Activated CD4-positive, alpha-beta T cell treated with anti-CD3 and anti-CD28 coated beads for 36 hours (primary cell): Measurements from ENCODE around the gene CCNI. TPM values are rescaled to one million over a fixed set of nuclear protein-coding genes. Genes with fewer than 3 reads are reported as not detected.

ENCODE experiments used
- ATAC-seq: fragments of 200-7000 bp; cut with Tn5 transposase; one replicate; pipeline ENCODE4 v1.10.0; 2021; ENCODE audit warnings: mild to moderate bottlenecking, moderate library complexity
- CTCF ChIA-PET: fragments of 350-600 bp; sonication (Branson Sonifier 250); formaldehyde crosslinking; loops from one replicate; lab custom pipeline; 2021; ENCODE audit warnings: antibody characterized with exemption; lab: Charles Lee
- POLR2A ChIA-PET: fragments of 350-600 bp; sonication (Branson Sonifier 250); formaldehyde crosslinking; loops from one replicate; lab custom pipeline; 2021; ENCODE audit warnings: antibody characterized with exemption, inconsistent platforms; lab: Charles Lee
- DNase-seq: peaks from one replicate; pipeline ENCODE4 v3.0.0-alpha.2; 2020
- H3K27ac Mint-ChIP-seq: one replicate; pipeline ENCODE4 v1.8.0; 2021; ENCODE audit warnings: mixed read lengths
- H3K27me3 Mint-ChIP-seq: one replicate; pipeline ENCODE4 v1.8.0; 2021; ENCODE audit warnings: mixed read lengths
- H3K36me3 Mint-ChIP-seq: one replicate; pipeline ENCODE4 v1.8.0; 2021; ENCODE audit warnings: low read depth, mixed read lengths
- H3K4me1 Mint-ChIP-seq: one replicate; pipeline ENCODE4 v1.8.0; 2021; ENCODE audit warnings: mixed read lengths
- H3K4me3 Mint-ChIP-seq: one replicate; pipeline ENCODE4 v1.8.0; 2021; ENCODE audit warnings: mild to moderate bottlenecking, moderate library complexity, mixed read lengths
- H3K9me3 Mint-ChIP-seq: one replicate; pipeline ENCODE4 v1.8.0; 2021; ENCODE audit warnings: low read depth, mixed read lengths
- intact Hi-C, 2 experiments: fragments of 100-400 bp; cut with DNase I in 1 of 2; cut with micrococcal nuclease in 1 of 2; formaldehyde crosslinking; loops; one replicate each; pipeline versions ENCODE4 v1.14.2 to v1.15.1; 2022 to 2024; cut with DNase I, micrococcal nuclease
- total RNA-seq, 2 experiments: library from RNA; stranded (reverse); gene quantifications; one replicate each; pipeline ENCODE4 v1.2.3, GENCODE V29; 2021

Gene CCNI
- total RNA-seq, 2 experiments from 2014 or later, result 226 to 230 TPM

DNA sequence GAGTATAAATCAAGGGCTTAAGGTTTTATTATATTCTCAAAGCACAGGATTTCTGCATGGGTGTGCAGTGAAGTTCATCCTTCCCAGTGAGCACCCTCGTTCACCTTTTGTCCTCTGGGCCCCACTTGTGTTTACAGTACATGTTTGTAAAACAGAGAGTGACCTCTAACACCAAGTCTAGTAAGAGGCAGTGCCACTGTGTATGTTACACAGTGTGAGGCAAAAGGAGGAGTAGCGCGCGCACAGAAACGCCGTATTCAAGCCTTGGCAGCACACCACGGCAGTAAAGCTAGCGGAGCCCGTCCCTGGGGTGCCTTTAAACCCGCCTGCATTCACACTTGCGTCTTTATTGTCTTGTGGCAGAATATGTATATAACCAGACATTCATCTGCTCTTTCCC, 51.9 kb downstream of the CCNI start:
- no peak overlapping the region for H3K4me3 Mint-ChIP-seq
- ChIA-PET POLR2A (no interaction called here), CTCF (no interaction called here)
- H3K9me3 Mint-ChIP-seq, result no peaks in the 10 kb centered on the region
- peaks cover 35% of the 10 kb centered on the region for H3K4me1 Mint-ChIP-seq
- peaks cover 51% of the 10 kb centered on the region for H3K36me3 Mint-ChIP-seq
- no peak overlapping the region for H3K27ac Mint-ChIP-seq
- intact Hi-C loops, result loop anchor here in 1 of 2 experiments (2.0 kb wide), 1 partner anchor 21 kb away; no protein-coding TSS in a partner anchor
- ATAC-seq (no peak), DNase-seq (no peak)
- H3K27me3 Mint-ChIP-seq, result peaks cover 8% of the 10 kb centered on the region

GRCh38 chr4:77022560-77023179, 53.1 kb downstream of the CCNI start:
- CTCF ChIA-PET, result interaction anchor here (1.2 kb wide), 1 partner anchor 19 kb away, joined by 3 read pairs; no protein-coding TSS in a partner anchor
- Mint-ChIP-seq H3K4me3 (no peak overlapping the region), H3K9me3 (no peaks in the 10 kb centered on the region), H3K27ac (no peak overlapping the region), H3K4me1 (peaks cover 22% of the 10 kb centered on the region), H3K27me3 (peaks cover 8% of the 10 kb centered on the region), H3K36me3 (peaks cover 53% of the 10 kb centered on the region)
- POLR2A ChIA-PET, result no interaction called here
- DNase-seq (no peak), ATAC-seq (no peak)
- intact Hi-C loops, result no loop called here

- CTCF ChIA-PET, result no interaction called here
- POLR2A ChIA-PET, result no interaction called here
Observed at GRCh38 chr4:77021614-77022089, 54.1 kb downstream of the CCNI start.

GRCh38 chr4:77020017-77020416, 55.8 kb downstream of the CCNI start:
- CTCF ChIA-PET, result interaction anchor here (1.0 kb wide), 1 partner anchor 8 kb away, joined by 3 read pairs; no protein-coding TSS in a partner anchor
- intact Hi-C loops, result no loop called here
- no peak for ATAC-seq
- no peak for DNase-seq
- Mint-ChIP-seq H3K36me3 (peaks cover 54% of the 10 kb centered on the region), H3K27me3 (peaks cover 10% of the 10 kb centered on the region), H3K4me1 (peaks cover 6% of the 10 kb centered on the region), H3K27ac (no peak overlapping the region), H3K9me3 (no peaks in the 10 kb centered on the region), H3K4me3 (no peak overlapping the region)
- POLR2A ChIA-PET, result no interaction called here

More at GRCh38 chr4:77021614-77022089, 54.1 kb downstream of the CCNI start:
- no peak for ATAC-seq
- Mint-ChIP-seq H3K9me3 (no peaks in the 10 kb centered on the region), H3K27me3 (peaks cover 8% of the 10 kb centered on the region), H3K36me3 (peaks cover 53% of the 10 kb centered on the region), H3K4me3 (no peak overlapping the region), H3K4me1 (peaks cover 15% of the 10 kb centered on the region), H3K27ac (no peak overlapping the region)
- intact Hi-C loops, result no loop called here
- DNase-seq, result no peak

- H3K27ac Mint-ChIP-seq, result no peak overlapping the region
- ChIA-PET POLR2A (no interaction called here), CTCF (interaction anchor here (0.7 kb wide), 1 partner anchor 30 kb away, joined by 3 read pairs; no protein-coding TSS in a partner anchor)
- intact Hi-C loops, result no loop called here
- peak; percentile 75 for ATAC-seq
- no peak overlapping the region for H3K4me3 Mint-ChIP-seq
- DNase-seq, result peak; percentile 12
- H3K36me3 Mint-ChIP-seq, result peaks cover 27% of the 10 kb centered on the region
- no peaks in the 10 kb centered on the region for H3K9me3 Mint-ChIP-seq
- H3K27me3 Mint-ChIP-seq, result peaks cover 2% of the 10 kb centered on the region
- peaks cover 30% of the 10 kb centered on the region for H3K4me1 Mint-ChIP-seq
Observed at GRCh38 chr4:77015390-77015789, 60.4 kb downstream of the CCNI start.

DNA sequence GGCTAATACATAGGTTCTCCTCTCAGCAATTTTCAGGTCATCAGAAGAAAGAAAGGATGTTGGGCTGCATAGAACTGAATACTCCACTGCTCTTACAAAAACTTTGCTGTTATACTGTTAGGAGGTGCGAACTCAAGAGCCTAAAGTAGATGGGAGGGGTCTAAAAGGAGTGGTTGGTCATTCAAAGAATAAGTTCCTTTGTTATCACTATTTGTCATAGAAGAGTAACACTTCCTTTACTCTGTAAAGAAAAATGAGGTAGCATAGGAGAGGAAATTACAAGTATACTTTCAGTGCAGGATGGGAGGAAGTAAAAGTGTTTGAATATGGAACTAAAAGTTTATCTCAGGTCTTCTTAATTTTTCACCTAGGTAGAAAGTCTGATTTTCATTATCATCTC, 61.5 kb downstream of the CCNI start:
- Mint-ChIP-seq H3K9me3 (no peaks in the 10 kb centered on the region), H3K4me3 (no peak overlapping the region), H3K4me1 (peaks cover 33% of the 10 kb centered on the region), H3K27me3 (peaks cover 2% of the 10 kb centered on the region), H3K36me3 (peaks cover 21% of the 10 kb centered on the region), H3K27ac (no peak overlapping the region)
- ChIA-PET CTCF (no interaction called here), POLR2A (no interaction called here)
- no peak for DNase-seq
- intact Hi-C loops, result no loop called here
- ATAC-seq, result peak; percentile 72

GRCh38 chr4:77012726-77013125, 63.1 kb downstream of the CCNI start:
- POLR2A ChIA-PET, result interaction anchor here (0.6 kb wide), 1 partner anchor 16 kb away, joined by 3 read pairs; no protein-coding TSS in a partner anchor

GRCh38 chr4:77010841-77011354, 64.9 kb downstream of the CCNI start:
- DNase-seq (no peak), ATAC-seq (no peak)
- Mint-ChIP-seq H3K4me3 (no peak overlapping the region), H3K4me1 (peaks cover 60% of the 10 kb centered on the region), H3K27ac (no peak overlapping the region), H3K9me3 (no peaks in the 10 kb centered on the region), H3K27me3 (peaks cover 2% of the 10 kb centered on the region), H3K36me3 (peaks cover 21% of the 10 kb centered on the region)
- ChIA-PET POLR2A (no interaction called here), CTCF (interaction anchor here (0.6 to 0.7 kb wide), 2 partner anchors 189 to 1369 kb away, joined by 3 to 4 read pairs; no protein-coding TSS in a partner anchor)
- intact Hi-C loops, result no loop called here

More at GRCh38 chr4:77012726-77013125, 63.1 kb downstream of the CCNI start:
- CTCF ChIA-PET, result interaction anchor here (0.6 to 1.6 kb wide), 4 partner anchors 9 to 32 kb away, joined by 3 to 7 read pairs (median 4); no protein-coding TSS in a partner anchor
- Mint-ChIP-seq H3K27me3 (peaks cover 2% of the 10 kb centered on the region), H3K27ac (no peak overlapping the region), H3K4me1 (peaks cover 49% of the 10 kb centered on the region), H3K9me3 (no peaks in the 10 kb centered on the region), H3K4me3 (no peak overlapping the region), H3K36me3 (peaks cover 18% of the 10 kb centered on the region)
- intact Hi-C loops, result no loop called here
- DNase-seq (no peak), ATAC-seq (no peak)

DNA sequence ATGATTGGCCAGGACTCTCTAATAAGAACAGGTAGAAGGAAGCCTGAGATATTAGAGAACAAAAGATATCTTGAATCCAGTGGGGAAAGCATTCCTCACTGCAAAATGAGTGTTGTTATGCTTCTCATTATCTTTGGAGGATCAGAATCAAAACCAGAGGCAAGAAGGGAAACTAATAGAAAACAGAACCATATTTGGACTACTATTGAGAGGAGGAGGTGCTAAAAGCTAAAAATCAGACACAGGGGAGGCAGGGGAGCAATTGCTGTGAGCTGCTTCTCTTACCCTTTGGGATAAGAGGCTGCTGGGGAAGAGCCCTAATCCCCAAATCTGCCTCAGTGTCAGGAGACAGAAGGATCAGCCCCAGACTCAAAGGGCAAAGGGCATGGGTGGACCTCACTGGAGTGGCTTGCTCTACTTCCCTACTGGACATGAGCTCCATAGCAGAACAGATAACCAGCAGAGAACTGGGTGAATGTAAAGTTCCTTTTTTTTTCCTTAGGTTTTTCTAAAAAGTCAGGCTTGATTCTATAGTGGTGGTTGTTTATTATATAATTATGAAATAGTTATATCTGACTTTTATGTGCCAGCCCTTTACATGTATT, 66.2 kb downstream of the CCNI start:
- intact Hi-C loops, result no loop called here
- Mint-ChIP-seq H3K36me3 (peaks cover 18% of the 10 kb centered on the region), H3K9me3 (no peaks in the 10 kb centered on the region), H3K27ac (no peak overlapping the region), H3K4me3 (no peak overlapping the region), H3K27me3 (no peaks in the 10 kb centered on the region), H3K4me1 (peaks cover 49% of the 10 kb centered on the region)
- POLR2A ChIA-PET, result no interaction called here
- CTCF ChIA-PET, result interaction anchor here (0.6 to 1.0 kb wide), 5 partner anchors 14 to 117 kb away, joined by 3 to 4 read pairs (median 3); no protein-coding TSS in a partner anchor
- DNase-seq, result no peak
- ATAC-seq, result no peak

GRCh38 chr4:77007358-77008230, 68.2 kb downstream of the CCNI start:
- ChIA-PET POLR2A (no interaction called here), CTCF (interaction anchor here (0.5 to 1.6 kb wide), 4 partner anchors 19 to 1287 kb away, joined by 3 to 6 read pairs (median 3); no protein-coding TSS in a partner anchor)
- ATAC-seq (peak; percentile 78), DNase-seq (peak; percentile 58)
- no peaks in the 10 kb centered on the region for H3K27me3 Mint-ChIP-seq
- no peak overlapping the region for H3K4me3 Mint-ChIP-seq
- H3K27ac Mint-ChIP-seq, result no peak overlapping the region
- no peaks in the 10 kb centered on the region for H3K9me3 Mint-ChIP-seq
- intact Hi-C loops, result no loop called here
- peaks cover 60% of the 10 kb centered on the region for H3K4me1 Mint-ChIP-seq
- peaks cover 18% of the 10 kb centered on the region for H3K36me3 Mint-ChIP-seq
